Caco-2 (cell line): ENCODE measurements around the gene ZDHHC3. TPM values are rescaled to one million over a fixed set of nuclear protein-coding genes. Genes with fewer than 3 reads are reported as not detected.
A peak's percentile ranks its signal among the peaks of the same experiment; 100 is the strongest.

Source experiments
- BruUV-seq: library from RNA; stranded (reverse); fragments of 400-500 nt; replicated peaks from 2 replicates; lab custom pipeline; 2021; lab: Mats Ljungman, UMichigan
- CTCF ChIA-PET: fragments of 300-600 bp; sonication (Branson Sonifier 250); formaldehyde crosslinking; loops from one replicate; lab custom pipeline; 2022; ENCODE audit warnings: antibody characterized with exemption; lab: Charles Lee
- POLR2A ChIA-PET: fragments of 300-600 bp; sonication (Branson Sonifier 250); formaldehyde crosslinking; loops from one replicate; lab custom pipeline; 2022; ENCODE audit warnings: antibody characterized with exemption; lab: Charles Lee
- DNase-seq, 2 experiments: peaks; one replicate each; pipeline versions ENCODE4 v3.0.0 to v3.0.0-alpha.2; 2020 to 2022
- H3K27me3 ChIP-seq: replicated peaks from 2 replicates; pipeline ENCODE4 v1.6.0; 2011; ENCODE audit warnings: low read length; ENCODE audit not compliant: control insufficient read depth, insufficient read depth
- H3K36me3 ChIP-seq: 2 replicates; pipeline ENCODE4 v1.5.1; 2011; ENCODE audit warnings: low read length; ENCODE audit not compliant: control insufficient read depth, insufficient read depth
- H3K4me1 ChIP-seq: fragments of 250-450 bp; sonication (Bioruptor Pico); 2 replicates; pipeline ENCODE4 v1.5.1; 2020; ENCODE audit warnings: mild to moderate bottlenecking
- H3K4me3 ChIP-seq: 2 replicates; pipeline ENCODE4 v1.5.1; 2011; ENCODE audit warnings: low read depth, mild to moderate bottlenecking, control low read depth, low read length
- H3K9me3 ChIP-seq: fragments of 250-450 bp; sonication (Bioruptor Pico); 2 replicates; pipeline ENCODE4 v1.5.1; 2020; ENCODE audit warnings: mild to moderate bottlenecking, moderate library complexity
- H3K27ac Mint-ChIP-seq: one replicate; pipeline ENCODE4 v1.8.0; 2022; ENCODE audit warnings: mixed read lengths; ENCODE audit not compliant: unreplicated experiment
- H3K27me3 Mint-ChIP-seq: one replicate; pipeline ENCODE4 v1.8.0; 2022; ENCODE audit warnings: mixed read lengths; ENCODE audit not compliant: insufficient read depth, unreplicated experiment
- H3K36me3 Mint-ChIP-seq: one replicate; pipeline ENCODE4 v1.8.0; 2022; ENCODE audit warnings: mild to moderate bottlenecking, mixed read lengths; ENCODE audit not compliant: insufficient read depth, unreplicated experiment
- H3K4me1 Mint-ChIP-seq: one replicate; pipeline ENCODE4 v1.8.0; 2022; ENCODE audit warnings: low read depth, mixed read lengths; ENCODE audit not compliant: unreplicated experiment
- H3K4me3 Mint-ChIP-seq: one replicate; pipeline ENCODE4 v1.8.0; 2022; ENCODE audit warnings: mild to moderate bottlenecking, moderate library complexity, mixed read lengths; ENCODE audit not compliant: unreplicated experiment
- H3K9me3 Mint-ChIP-seq: one replicate; pipeline ENCODE4 v1.8.0; 2022; ENCODE audit warnings: mixed read lengths; ENCODE audit not compliant: unreplicated experiment
- CTCF ChIP-seq, 2 experiments: fragments of 200-600 bp in 1 of 2; IDR thresholded peaks; 1 replicate in 1 of 2; 2 replicates in 1 of 2; pipeline versions ENCODE4 v1.5.1 to v1.8.0; 2011 to 2022; ENCODE audit warnings: antibody characterized with exemption in 1 of 2, control low read depth in 1 of 2, inconsistent platforms in 1 of 2, low read depth in 1 of 2, low read length in 1 of 2, mild to moderate bottlenecking in 1 of 2, moderate library complexity in 1 of 2; ENCODE audit not compliant: insufficient read depth in 1 of 2, severe bottlenecking in 1 of 2, unreplicated experiment in 1 of 2
- intact Hi-C: fragments of 100-400 bp; cut with micrococcal nuclease; formaldehyde crosslinking; loops from one replicate; pipeline ENCODE4 v1.10.0; 2022; ENCODE audit not compliant: unreplicated experiment
- total RNA-seq: library from RNA; stranded (reverse); gene quantifications from 2 replicates; pipeline ENCODE4 v1.2.3, GENCODE V29; 2022

The ZDHHC3 gene
- total RNA-seq, 1 experiment from 2014 or later: 71.3 TPM

GRCh38 chr3:44981751-44982150 lies 5.8 kb upstream of the ZDHHC3 start:
- no peaks in the 10 kb centered on the region for H3K27me3 ChIP-seq
- no peak for TF ChIP-seq CTCF (IDR thresholded peaks at IDR 0.05; ENCODE audit: insufficient read depth in 1 of 2, low read depth in 1 of 2, low read length in 1 of 2, severe bottlenecking in 1 of 2, unreplicated experiment in 1 of 2)
- no peaks in the 10 kb centered on the region for H3K9me3 Mint-ChIP-seq
- ChIA-PET POLR2A (no interaction called here), CTCF (no interaction called here)
- no TSS peak for BruUV-seq
- H3K27ac Mint-ChIP-seq: peak overlapping the region; percentile 29
- H3K9me3 ChIP-seq: no peaks in the 10 kb centered on the region
- no peak overlapping the region for H3K4me3 Mint-ChIP-seq
- no peaks in the 10 kb centered on the region for H3K36me3 ChIP-seq
- peaks cover 10% of the 10 kb centered on the region for H3K36me3 Mint-ChIP-seq
- intact Hi-C loops: no loop called here
- H3K27me3 Mint-ChIP-seq: no peaks in the 10 kb centered on the region
- DNase-seq: no peak
- no peak overlapping the region for H3K4me3 ChIP-seq
- peaks cover 11% of the 10 kb centered on the region for H3K4me1 Mint-ChIP-seq
- H3K4me1 ChIP-seq: peaks cover 14% of the 10 kb centered on the region; the same call in 1 of the 2 replicates

- no TSS peak for BruUV-seq
- Histone ChIP-seq H3K4me3 (no peak overlapping the region), H3K36me3 (no peaks in the 10 kb centered on the region), H3K9me3 (no peaks in the 10 kb centered on the region), H3K4me1 (peaks cover 14% of the 10 kb centered on the region; the same call in 1 of the 2 replicates), H3K27me3 (no peaks in the 10 kb centered on the region)
- no peaks in the 10 kb centered on the region for H3K27me3 Mint-ChIP-seq
- H3K4me3 Mint-ChIP-seq: no peak overlapping the region
- intact Hi-C loops: no loop called here
- ChIA-PET CTCF (no interaction called here), POLR2A (no interaction called here)
- DNase-seq: no peak
- peaks cover 14% of the 10 kb centered on the region for H3K36me3 Mint-ChIP-seq
- H3K27ac Mint-ChIP-seq: no peak overlapping the region
- no peak for TF ChIP-seq CTCF (IDR thresholded peaks at IDR 0.05; ENCODE audit: insufficient read depth in 1 of 2, low read depth in 1 of 2, low read length in 1 of 2, severe bottlenecking in 1 of 2, unreplicated experiment in 1 of 2)
- H3K4me1 Mint-ChIP-seq: peaks cover 11% of the 10 kb centered on the region
- H3K9me3 Mint-ChIP-seq: no peaks in the 10 kb centered on the region
Observed at GRCh38 chr3:44981220-44981619, 5.2 kb upstream of the ZDHHC3 start.

GRCh38 chr3:44974416-44974815 lies 1.6 kb downstream of the ZDHHC3 start:
- H3K4me3 ChIP-seq: peak overlapping the region; percentile 89
- DNase-seq: no peak
- intact Hi-C loops: no loop called here
- H3K4me1 ChIP-seq: peaks cover 35% of the 10 kb centered on the region
- Mint-ChIP-seq H3K27ac (peak overlapping the region; percentile 98), H3K27me3 (no peaks in the 10 kb centered on the region), H3K36me3 (peaks cover 15% of the 10 kb centered on the region), H3K4me1 (peaks cover 25% of the 10 kb centered on the region), H3K9me3 (no peaks in the 10 kb centered on the region), H3K4me3 (peak overlapping the region; percentile 99)
- no TSS peak for BruUV-seq
- H3K36me3 ChIP-seq: no peaks in the 10 kb centered on the region
- H3K27me3 ChIP-seq: no peaks in the 10 kb centered on the region
- H3K9me3 ChIP-seq: no peaks in the 10 kb centered on the region
- POLR2A ChIA-PET: interaction anchor here (0.6 kb wide), 1 partner anchor 39 kb away, joined by 3 read pairs; no protein-coding TSS in a partner anchor
- CTCF ChIA-PET: no interaction called here
- no peak for TF ChIP-seq CTCF (IDR thresholded peaks at IDR 0.05; ENCODE audit: insufficient read depth in 1 of 2, low read depth in 1 of 2, low read length in 1 of 2, severe bottlenecking in 1 of 2, unreplicated experiment in 1 of 2)
